Measurements from ENCODE around the gene NINJ1. TPM values are rescaled to one million over a fixed set of nuclear protein-coding genes. Genes with fewer than 3 reads are reported as not detected.

NINJ1 gene
- total and polyA plus RNA-seq, 2 of the 13 experiments (the other 11 are each of a cell fraction or from before 2014, with no cell fraction given), result 81.2 to 92.1 TPM

DNA sequence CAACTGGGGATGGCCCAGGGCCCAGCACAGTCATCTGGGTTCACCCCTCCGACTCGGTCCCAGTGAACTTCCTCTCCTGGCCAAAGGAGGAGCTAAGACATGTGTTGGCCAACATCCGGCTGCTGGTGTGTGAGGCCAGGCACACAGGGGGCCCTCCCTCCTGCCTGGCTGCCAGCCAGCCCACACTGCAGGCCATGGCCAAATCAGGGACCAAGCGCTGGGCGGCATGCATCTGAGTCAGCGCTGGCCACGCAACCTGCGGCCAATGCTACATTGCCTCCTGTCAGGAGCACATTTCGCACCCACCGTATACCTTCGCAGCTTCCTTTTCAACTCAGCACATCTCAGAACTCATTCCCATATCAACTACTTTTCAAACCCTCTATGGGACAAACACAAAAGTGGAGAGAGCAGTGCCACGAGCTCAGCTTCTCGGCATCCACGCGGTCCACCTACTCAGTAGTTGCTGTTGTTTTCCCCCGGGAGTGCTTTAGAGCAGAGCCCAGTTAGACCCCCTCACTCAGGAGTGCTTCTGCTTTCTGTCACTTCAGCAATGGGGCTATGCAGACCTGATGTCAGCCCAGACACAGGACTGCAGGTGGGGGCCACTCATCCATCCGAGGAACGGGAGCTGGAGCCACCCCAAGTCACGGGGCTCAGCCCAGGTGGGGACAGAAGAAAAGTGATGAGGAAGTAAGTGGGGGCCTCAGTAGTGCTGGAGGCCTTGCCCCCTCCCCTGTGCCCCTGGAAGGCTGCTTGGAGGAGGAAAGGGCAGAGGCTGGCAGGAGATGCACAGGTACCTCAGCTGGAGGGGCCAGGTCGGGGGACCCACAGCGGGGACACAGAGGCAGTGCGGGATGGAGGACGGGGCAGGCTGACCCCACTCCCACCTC is 13.9 kb downstream of the NINJ1 start (continued):
- TF ChIP-seq, protein P1, sequence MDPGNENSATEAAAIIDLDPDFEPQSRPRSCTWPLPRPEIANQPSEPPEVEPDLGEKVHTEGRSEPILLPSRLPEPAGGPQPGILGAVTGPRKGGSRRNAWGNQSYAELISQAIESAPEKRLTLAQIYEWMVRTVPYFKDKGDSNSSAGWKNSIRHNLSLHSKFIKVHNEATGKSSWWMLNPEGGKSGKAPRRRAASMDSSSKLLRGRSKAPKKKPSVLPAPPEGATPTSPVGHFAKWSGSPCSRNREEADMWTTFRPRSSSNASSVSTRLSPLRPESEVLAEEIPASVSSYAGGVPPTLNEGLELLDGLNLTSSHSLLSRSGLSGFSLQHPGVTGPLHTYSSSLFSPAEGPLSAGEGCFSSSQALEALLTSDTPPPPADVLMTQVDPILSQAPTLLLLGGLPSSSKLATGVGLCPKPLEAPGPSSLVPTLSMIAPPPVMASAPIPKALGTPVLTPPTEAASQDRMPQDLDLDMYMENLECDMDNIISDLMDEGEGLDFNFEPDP (CRISPR knock-in tag; conservative IDR thresholded peaks at IDR 0.05), result no peak
- TF ChIP-seq, protein P2, sequence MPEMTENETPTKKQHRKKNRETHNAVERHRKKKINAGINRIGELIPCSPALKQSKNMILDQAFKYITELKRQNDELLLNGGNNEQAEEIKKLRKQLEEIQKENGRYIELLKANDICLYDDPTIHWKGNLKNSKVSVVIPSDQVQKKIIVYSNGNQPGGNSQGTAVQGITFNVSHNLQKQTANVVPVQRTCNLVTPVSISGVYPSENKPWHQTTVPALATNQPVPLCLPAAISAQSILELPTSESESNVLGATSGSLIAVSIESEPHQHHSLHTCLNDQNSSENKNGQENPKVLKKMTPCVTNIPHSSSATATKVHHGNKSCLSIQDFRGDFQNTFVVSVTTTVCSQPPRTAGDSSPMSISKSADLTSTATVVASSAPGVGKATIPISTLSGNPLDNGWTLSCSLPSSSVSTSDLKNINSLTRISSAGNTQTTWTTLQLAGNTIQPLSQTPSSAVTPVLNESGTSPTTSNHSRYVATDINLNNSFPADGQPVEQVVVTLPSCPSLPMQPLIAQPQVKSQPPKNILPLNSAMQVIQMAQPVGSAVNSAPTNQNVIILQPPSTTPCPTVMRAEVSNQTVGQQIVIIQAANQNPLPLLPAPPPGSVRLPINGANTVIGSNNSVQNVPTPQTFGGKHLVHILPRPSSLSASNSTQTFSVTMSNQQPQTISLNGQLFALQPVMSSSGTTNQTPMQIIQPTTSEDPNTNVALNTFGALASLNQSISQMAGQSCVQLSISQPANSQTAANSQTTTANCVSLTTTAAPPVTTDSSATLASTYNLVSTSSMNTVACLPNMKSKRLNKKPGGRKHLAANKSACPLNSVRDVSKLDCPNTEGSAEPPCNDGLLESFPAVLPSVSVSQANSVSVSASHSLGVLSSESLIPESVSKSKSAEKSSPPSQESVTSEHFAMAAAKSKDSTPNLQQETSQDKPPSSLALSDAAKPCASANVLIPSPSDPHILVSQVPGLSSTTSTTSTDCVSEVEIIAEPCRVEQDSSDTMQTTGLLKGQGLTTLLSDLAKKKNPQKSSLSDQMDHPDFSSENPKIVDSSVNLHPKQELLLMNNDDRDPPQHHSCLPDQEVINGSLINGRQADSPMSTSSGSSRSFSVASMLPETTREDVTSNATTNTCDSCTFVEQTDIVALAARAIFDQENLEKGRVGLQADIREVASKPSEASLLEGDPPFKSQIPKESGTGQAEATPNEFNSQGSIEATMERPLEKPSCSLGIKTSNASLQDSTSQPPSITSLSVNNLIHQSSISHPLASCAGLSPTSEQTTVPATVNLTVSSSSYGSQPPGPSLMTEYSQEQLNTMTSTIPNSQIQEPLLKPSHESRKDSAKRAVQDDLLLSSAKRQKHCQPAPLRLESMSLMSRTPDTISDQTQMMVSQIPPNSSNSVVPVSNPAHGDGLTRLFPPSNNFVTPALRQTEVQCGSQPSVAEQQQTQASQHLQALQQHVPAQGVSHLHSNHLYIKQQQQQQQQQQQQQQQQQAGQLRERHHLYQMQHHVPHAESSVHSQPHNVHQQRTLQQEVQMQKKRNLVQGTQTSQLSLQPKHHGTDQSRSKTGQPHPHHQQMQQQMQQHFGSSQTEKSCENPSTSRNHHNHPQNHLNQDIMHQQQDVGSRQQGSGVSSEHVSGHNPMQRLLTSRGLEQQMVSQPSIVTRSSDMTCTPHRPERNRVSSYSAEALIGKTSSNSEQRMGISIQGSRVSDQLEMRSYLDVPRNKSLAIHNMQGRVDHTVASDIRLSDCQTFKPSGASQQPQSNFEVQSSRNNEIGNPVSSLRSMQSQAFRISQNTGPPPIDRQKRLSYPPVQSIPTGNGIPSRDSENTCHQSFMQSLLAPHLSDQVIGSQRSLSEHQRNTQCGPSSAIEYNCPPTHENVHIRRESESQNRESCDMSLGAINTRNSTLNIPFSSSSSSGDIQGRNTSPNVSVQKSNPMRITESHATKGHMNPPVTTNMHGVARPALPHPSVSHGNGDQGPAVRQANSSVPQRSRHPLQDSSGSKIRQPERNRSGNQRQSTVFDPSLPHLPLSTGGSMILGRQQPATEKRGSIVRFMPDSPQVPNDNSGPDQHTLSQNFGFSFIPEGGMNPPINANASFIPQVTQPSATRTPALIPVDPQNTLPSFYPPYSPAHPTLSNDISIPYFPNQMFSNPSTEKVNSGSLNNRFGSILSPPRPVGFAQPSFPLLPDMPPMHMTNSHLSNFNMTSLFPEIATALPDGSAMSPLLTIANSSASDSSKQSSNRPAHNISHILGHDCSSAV (CRISPR knock-in tag; IDR thresholded peaks at IDR 0.05; ENCODE audit: borderline replicate concordance), result peak; percentile 80; the same call in 1 of the 2 replicates
- no peak for TF ChIP-seq IKZF4 (CRISPR knock-in tag; IDR thresholded peaks at IDR 0.05; ENCODE audit: borderline replicate concordance, low read depth, not compliant biosample characterization)
- peak; percentile 88; the same call in 1 of the 2 replicates for TF ChIP-seq YEATS2 (CRISPR knock-in tag; IDR thresholded peaks at IDR 0.05; ENCODE audit: borderline replicate concordance)
- no peak for TF ChIP-seq ZNF253 (CRISPR knock-in tag; IDR thresholded peaks at IDR 0.05; ENCODE audit: borderline replicate concordance)
- no peak for TF ChIP-seq ARNTL (CRISPR knock-in tag; IDR thresholded peaks at IDR 0.05)
- TF ChIP-seq RBM39 (IDR thresholded peaks at IDR 0.05; ENCODE audit: low read depth, low read length, poor library complexity, severe bottlenecking), result peak; percentile 56
- no peak for TF ChIP-seq FOXP1 (IDR thresholded peaks at IDR 0.05)
- TF ChIP-seq FOXP1 (CRISPR knock-in tag; IDR thresholded peaks at IDR 0.05), result peak; percentile 46; the same call in 1 of the 2 replicates
- 0 out of 2 replicates have a peak, but pooled peaks have one; percentile 76 for TF ChIP-seq ZNF724P (CRISPR knock-in tag; IDR thresholded peaks at IDR 0.05; ENCODE audit: borderline replicate concordance)
- TF ChIP-seq JDP2 (CRISPR knock-in tag; IDR thresholded peaks at IDR 0.05; ENCODE audit: borderline replicate concordance), result no peak
- TF ChIP-seq ZNF451 (CRISPR knock-in tag; IDR thresholded peaks at IDR 0.05), result peak; percentile 92
- TF ChIP-seq PAF1 (CRISPR knock-in tag; IDR thresholded peaks at IDR 0.05), result peak; percentile 75
- TF ChIP-seq NKX3-1 (CRISPR knock-in tag; IDR thresholded peaks at IDR 0.05), result peak; percentile 46; the same call in 1 of the 2 replicates
- TF ChIP-seq ZNF713 (CRISPR knock-in tag; IDR thresholded peaks at IDR 0.05), result peak; percentile 81; the same call in 1 of the 2 replicates
- TF ChIP-seq TBX3 (IDR thresholded peaks at IDR 0.05; ENCODE audit: borderline replicate concordance), result 0 out of 2 replicates have a peak, but pooled peaks have one; percentile 21
- no peak for TF ChIP-seq SRSF9 (IDR thresholded peaks at IDR 0.05; ENCODE audit: borderline replicate concordance, insufficient read depth, low read depth, low read length, poor library complexity, severe bottlenecking)
- no peak for TF ChIP-seq ZNF616 (CRISPR knock-in tag; IDR thresholded peaks at IDR 0.05; ENCODE audit: low read depth)
